Eye (tissue), 1 donor: Measurements from ENCODE around the gene PROM1.

Experiments used
- DNase-seq: peaks from one replicate; pipeline ENCODE4 v3.0.0-alpha.2; 2015

Gene PROM1

GRCh38 chr4:16023776-16024408, 59.9 kb downstream of the PROM1 start:
- DNase-seq: no peak

DNA sequence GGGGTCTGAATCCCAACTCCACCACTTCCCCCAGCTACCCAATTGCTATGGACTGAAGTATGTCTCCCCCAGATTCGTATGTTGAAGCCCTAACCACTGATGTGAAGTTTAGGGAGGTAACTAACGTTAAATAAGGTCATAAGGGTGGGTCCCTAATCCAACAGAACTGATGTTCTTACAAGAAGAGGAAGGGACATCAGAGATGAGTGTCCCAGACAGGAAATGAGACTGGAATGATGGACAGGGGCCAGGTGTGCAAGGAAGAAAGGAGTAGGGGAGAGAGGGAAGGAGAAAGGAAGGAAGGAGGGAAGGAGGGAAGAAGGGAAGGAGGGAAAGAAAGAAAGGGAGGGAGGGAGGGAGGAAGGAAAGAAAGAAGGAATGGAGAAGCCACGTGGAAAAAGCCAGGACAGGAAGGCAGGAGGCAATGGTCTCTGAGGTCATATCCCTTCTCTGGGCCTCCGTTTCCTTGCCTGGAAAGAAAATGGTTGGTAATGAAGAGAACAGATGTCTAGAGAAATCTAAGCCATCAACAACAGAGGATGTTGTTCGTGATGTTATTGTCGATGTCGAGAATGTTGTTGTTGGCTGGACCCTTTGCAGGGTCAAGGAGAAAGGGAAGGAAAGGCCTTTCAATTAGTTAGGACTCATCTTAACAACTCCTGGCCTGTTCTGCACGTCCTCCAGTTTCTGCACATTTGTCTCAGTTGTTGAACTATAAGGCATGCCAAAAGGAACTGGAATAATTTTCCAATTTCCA, 61.8 kb downstream of the PROM1 start:
- DNase-seq: no peak

GRCh38 chr4:16019649-16020048, 64.2 kb downstream of the PROM1 start:
- DNase-seq: no peak

- no peak for DNase-seq
Measured at GRCh38 chr4:16018841-16019240, 65.0 kb downstream of the PROM1 start.

GRCh38 chr4:16018061-16018676, 65.7 kb downstream of the PROM1 start:
- no peak for DNase-seq

DNA sequence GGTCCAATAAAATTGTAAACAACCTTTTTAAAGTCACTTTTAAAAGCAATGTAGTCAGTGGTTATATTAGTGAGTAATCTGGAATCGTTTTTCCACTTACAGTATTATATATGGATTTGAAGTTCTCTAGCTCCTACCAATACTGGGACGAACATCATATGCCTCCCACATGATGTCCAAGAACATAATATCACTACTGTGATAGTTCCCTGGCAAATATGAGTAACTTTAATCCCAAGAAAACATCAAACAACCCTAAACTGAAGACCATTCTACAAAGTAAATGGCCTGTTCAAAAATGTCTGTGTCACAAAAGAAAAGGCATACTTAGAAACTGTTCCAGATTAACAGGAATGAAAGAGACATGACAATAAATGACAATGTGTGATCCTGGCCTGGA, 67.3 kb downstream of the PROM1 start:
- DNase-seq: no peak

DNA sequence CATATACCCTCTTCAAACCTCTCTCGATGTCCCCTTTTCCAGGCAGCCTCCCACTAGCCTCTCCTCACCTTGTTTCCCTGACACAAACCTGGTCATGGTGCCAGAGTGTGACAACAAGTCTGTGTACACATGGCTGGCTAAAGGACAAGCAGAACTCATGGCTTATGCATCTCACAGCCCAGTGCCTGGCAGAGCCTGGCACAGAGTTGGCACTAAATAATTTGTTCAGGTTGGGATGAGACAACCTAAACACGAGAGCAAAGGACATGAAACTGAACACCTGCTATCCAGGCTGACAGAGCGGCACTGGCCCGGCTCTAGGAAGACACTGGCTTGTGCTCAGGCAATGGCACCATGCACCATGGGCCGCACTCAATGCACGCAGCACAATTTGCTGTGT, 72.7 kb downstream of the PROM1 start:
- no peak for DNase-seq

DNA sequence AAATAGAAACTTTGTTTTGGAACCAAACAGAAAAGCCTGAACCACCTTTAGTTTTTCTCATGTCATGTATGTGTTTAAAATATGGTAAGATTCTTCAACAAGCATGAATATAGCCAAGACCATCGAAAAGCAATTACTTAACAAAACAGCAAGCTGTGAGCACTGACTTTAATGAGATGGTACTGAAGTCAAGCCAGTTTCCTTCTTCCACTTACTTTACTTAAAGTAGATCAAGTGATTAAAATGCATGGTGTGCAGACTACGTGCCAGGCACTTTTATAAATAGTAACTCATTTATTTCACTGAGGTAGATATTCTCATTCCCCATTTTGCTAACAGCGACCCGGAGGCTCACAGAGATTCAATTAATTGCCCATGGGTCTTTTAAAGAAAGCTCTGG, 74.7 kb downstream of the PROM1 start:
- DNase-seq: no peak

DNA sequence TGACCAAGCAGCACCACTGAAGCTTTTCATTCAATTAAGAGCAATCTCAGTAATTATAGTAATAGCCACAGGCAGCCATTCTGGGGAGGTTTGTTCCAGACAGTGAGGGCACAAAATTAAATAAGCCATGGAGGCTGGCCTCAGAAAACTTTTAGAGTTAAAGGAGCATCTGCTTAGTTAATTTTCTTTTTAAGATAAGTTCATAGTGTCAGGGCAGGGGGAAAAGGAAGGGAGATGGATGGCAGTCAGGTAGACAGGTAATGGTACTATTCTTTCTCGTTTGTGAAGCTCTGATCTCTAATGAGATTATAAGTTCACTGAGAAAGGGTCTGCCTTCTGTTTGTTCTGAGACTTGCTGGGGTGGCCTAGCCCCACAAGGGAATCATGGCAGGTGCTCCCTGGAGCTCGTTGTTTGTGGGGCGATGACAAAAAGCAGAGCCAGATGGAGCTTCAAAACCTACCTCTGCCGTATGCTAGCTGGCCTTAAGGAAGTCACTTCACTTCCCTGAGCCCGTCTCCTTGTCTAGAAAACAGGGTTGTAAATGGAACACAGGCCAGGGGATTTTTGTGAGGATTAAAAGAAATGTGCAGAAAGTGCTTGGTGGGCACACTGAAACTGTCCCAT, 76.2 kb downstream of the PROM1 start:
- peak; percentile 11 for DNase-seq

DNA sequence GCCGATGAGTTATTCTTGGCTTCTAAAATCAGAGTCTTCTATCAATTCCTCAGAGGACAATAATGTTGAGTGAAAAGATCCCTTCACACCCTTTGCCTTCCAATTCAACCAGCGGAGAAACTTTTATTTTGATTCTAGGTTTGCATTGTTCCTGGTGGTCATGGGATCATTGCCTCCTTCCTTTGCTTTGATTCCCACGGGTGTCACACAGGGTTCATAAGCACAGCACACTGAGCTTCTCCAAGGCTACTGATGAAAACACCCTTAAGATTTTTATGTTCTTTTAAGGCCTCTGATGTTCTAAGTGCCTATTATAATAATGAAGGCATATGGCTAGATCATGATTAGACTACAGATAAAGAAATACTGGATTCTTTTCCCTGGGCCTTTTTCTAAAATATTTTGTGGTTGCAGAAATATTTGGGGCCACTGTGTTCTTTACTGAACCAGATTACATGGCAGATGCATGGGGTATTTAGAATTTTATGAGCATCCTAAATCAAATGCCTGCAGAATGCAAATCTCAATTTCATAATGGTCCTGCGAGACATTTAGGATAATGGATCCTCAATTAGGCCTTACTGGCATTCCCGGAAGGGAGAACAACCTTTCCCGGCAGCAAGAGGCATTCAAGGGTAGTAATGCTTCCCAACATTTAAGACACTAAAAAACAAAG, 76.9 kb downstream of the PROM1 start:
- DNase-seq: peak; percentile 30

DNA sequence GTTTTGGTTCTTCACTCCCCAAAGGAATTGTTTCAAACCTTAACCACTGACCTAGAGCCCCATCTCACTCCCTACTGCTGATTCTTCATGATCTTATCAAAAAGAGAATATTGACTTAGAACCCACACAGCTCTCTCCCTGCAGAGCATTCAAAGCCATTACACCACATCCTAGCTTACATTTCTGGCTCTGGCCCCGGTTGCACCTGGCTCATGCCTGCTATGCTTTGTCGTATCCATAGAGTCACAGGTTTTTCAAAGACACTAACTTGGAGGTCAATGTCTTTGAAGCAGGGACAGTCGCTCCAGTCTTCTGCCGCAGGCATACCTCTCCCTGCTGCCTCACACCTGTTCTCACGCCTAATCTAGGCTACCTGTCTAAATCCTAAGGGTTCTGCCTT, 78.1 kb downstream of the PROM1 start:
- DNase-seq: no peak

DNA sequence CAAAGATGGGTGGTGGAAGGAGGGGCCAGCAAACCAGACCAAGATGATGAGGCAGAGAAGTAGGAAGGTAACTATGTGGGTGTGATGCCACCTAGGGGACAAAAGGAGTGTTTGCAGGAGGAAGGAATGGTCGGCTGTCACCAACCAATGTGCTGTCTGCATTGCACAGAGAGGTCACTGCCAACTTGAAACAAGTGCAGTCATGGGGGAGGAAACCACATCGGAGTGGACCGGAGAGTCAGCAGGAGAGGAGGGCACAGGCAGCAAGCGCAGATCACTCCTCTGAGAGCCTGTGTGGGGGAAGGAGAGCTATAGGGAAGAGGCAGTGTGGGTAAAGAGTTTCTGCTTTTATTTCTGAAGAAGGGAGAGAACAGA, 82.4 kb downstream of the PROM1 start:
- DNase-seq: peak; percentile 89

DNA sequence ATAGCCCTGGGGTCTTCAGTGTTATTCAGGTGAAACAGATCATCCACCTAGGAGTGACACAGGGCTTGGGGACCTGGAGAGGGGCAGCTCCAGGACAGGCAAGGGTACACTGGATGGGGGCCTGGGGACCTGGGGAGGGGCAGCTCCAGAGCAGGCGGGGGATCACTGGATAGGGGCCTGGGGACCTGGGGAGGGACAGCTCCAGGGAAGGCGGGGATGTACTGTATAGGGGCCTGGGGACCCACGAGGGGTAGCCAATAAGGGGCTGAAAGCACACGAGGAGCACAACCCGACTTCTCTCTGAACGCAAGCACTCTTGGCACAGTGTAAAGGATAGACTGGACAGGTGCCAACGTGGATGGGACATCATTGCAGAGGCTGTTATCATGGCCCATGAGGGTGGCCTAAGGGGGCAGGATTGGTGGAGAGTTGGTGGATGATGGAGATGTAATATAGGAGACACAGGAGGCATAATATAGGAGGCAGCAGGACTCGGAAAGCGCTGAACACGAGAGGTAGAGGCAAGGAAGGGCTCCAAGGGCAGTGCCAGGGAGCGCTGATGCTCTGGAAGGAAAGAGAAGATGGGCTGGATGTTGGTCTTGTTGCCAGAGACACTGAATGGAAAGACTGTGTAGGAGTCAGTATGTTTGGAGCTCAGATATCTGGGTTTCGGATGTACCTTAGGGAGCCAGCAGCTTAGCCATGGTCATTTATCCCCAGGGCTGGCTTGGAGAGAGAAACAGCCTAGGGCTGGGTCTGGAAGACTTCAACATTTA, 82.9 kb downstream of the PROM1 start:
- DNase-seq: no peak

GRCh38 chr4:15996773-15997172, 87.0 kb downstream of the PROM1 start:
- DNase-seq: no peak

GRCh38 chr4:15995826-15996225, 88.0 kb downstream of the PROM1 start:
- no peak for DNase-seq

- no peak for DNase-seq
Measured at GRCh38 chr4:15992167-15992485, 91.7 kb downstream of the PROM1 start.

DNA sequence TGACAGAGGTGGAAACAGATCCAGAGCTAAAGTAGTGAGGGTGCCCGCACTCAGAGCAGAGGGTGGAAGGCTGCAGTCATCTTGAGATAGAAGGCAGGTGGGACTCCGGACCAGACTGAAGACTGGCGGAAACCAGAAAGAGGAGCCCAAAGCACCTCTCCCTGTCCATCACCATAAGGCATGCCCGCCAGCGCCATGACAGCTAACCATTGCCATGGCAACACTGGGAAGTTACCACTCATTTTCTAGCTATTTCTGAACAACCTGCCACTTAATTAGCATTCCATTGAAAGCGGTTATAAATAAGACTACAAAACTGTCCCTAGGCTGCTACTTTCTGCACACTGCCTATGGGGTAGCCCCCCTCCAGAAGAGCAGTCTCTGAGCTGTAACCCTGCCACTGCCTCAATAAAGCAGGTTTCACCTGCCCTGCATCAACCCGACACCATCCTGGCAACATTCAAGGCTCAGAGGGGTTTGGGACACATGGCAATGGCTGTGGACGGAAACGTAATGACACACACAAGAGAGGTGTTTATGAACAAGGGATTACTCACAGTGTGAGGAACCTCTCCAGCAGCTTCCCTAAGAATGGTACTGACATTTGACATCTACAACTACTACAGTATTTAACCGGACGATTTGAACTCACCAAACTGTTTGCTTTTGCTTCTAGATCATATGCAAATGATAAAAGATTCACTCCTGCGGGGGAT, 93.1 kb downstream of the PROM1 start:
- DNase-seq: no peak

DNA sequence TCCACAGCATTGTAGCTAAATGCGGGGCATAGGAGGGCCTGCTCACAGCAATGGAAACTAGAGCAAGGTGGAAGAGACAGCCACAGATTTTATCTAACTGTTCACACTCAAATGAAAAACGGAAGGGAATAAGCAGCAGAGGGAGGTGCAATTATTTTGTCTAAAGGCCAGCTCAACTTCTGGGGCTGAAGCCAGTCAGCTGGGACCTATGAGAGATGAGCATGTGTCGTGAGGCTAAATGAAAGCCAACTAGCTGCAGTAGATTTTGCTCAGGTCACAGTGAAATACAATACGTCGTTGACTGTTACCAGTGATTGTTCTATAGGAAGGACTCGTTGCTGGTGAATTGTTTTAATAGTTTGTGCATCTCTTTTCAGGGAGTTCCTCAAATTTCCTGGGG, 94.4 kb downstream of the PROM1 start:
- DNase-seq: no peak

- no peak for DNase-seq
Measured at GRCh38 chr4:15988222-15988621, 95.6 kb downstream of the PROM1 start.

DNA sequence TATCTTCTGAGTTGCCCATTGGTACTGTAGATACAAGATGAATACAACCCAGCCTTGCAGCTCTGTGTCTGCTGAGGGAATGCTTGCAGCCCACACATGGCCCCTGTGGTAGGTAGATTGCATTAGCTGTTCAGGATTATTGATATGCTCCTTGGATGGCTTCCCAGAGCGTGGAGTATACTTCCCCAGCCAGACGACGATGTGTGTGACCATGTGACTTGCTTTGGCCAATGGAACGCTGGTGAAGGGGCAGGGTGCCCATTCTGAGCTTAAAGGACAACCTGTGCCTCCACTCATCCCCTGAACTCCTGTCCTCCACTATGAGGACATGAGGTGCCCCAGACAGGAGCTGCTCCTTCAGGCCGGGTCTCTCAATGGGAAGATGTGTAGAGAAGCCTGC, 96.9 kb downstream of the PROM1 start:
- no peak for DNase-seq

DNA sequence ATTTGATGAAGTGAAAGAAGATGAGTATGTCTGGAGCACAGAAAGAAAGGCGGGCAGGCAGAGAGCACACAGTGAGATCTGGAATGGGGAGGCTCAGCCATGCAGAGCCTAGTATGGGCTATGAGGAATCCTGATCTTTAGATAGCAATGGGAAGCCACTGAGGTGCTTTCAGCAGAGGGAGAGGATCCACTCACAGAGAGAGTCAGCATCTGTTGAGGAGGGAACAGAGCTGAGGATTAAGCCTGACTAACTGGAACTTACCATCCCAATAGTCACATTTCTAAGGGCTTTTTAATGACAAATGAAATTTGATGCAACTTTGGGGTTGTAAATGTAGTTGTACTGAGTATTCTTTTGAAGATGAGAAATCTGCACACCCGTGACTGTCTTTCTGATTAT, 100.2 kb downstream of the PROM1 start:
- DNase-seq: no peak
